Measurements from ENCODE around the gene KLHDC7B.

- TF ChIP-seq CTCF (conservative IDR thresholded peaks at IDR 0.05; ENCODE audit: low read depth, low read length) (no peak), EZH2phosphoT487 (IDR thresholded peaks at IDR 0.05; ENCODE audit: borderline replicate concordance, low read length) (no peak), EZH2 (IDR thresholded peaks at IDR 0.05; ENCODE audit: low read length, unreplicated experiment) (no peak)
Measured at GRCh38 chr22:50508897-50509296, 36.8 kb upstream of the KLHDC7B start.
